Astrocyte of the spinal cord (primary cell): ENCODE results near the gene NCOA6.
"Not testable (repeated sequence)": the region's sequence is repeated elsewhere in the genome, so short reads cannot be mapped to it uniquely, and the experiment has no call there.

Source experiments
- DNase-seq: peaks from one replicate; pipeline ENCODE4 v3.0.0; 2011; ENCODE audit warnings: low read depth, low spot score
- H3K4me3 ChIP-seq: 2 replicates; pipeline ENCODE4 v1.5.1; 2011; ENCODE audit warnings: low read depth, mild to moderate bottlenecking, low read length, moderate library complexity
- in situ Hi-C: cut with HindIII; loops from 2 replicates; pipeline ENCODE4 v1.10.0; 2017; ENCODE audit warnings: low sequenced_read_pairs
- TF ChIP-seq, protein P1 (sequence below): IDR thresholded peaks from 2 replicates; pipeline ENCODE4 v1.5.1; 2012; ENCODE audit warnings: low read depth, mild to moderate bottlenecking, low read length, inconsistent platforms

Gene NCOA6

DNA sequence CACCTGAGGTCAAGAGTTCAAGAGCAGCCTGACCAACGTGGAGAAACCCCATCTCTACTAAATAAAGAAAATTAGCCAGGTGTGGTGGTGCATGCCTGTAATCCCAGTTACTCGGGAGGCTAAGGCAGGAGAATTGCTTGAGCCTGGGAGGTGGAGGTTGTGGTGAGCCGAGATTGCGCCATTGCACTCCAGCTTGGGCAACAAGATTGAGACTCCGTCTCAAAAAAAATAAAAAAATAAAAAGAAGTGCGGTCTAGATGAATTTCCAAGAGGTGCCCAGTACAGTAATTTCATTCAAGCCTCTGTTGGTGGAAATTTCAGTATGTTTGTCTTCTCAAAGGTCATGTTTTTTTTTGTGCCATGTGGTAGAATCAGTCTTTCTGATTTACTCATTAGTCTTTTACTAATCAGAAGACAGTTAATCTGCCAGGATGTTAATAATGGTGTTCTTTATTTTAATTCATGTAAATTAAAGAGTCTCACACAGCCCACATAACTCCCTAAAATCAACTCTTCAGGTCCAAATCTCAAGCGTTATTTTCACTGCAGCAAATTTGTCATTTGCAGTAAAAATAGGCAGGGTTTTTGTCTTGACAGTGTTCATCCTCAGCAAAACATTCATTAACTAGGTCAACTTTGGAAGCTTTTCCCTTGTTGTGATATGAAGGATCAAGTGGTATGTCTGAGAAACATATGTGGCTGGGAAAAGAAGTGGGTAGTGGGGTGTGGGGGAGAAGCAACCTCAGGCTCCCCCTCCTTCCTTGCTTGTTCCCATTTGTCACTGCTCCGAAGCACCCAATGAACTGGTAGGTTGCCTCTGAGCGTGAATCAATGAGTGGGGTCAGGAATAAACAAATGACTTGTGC is 108.0 kb downstream of the NCOA6 start:
- TF ChIP-seq, protein P1, sequence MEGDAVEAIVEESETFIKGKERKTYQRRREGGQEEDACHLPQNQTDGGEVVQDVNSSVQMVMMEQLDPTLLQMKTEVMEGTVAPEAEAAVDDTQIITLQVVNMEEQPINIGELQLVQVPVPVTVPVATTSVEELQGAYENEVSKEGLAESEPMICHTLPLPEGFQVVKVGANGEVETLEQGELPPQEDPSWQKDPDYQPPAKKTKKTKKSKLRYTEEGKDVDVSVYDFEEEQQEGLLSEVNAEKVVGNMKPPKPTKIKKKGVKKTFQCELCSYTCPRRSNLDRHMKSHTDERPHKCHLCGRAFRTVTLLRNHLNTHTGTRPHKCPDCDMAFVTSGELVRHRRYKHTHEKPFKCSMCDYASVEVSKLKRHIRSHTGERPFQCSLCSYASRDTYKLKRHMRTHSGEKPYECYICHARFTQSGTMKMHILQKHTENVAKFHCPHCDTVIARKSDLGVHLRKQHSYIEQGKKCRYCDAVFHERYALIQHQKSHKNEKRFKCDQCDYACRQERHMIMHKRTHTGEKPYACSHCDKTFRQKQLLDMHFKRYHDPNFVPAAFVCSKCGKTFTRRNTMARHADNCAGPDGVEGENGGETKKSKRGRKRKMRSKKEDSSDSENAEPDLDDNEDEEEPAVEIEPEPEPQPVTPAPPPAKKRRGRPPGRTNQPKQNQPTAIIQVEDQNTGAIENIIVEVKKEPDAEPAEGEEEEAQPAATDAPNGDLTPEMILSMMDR = no peak
- H3K4me3 ChIP-seq = no peak overlapping the region
- in situ Hi-C loops = no loop called here
- DNase-seq = no peak

DNA sequence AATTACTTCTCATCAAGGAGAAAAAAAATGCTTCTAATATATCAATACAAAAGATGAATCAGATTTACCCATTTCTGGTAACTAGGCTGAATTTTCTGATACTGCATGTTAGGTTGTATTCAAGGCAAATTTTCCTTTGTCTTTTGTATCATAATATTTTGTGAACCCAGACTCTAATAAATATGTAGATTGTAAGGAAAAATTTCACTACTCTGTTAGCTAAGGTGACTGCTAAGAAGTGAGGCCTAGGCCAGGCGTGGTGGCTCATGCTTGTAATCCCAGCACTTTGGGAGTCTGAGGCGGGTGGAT is 108.6 kb downstream of the NCOA6 start:
- in situ Hi-C loops = no loop called here
- DNase-seq = no peak
- TF ChIP-seq, protein P1 = no peak
- no peak overlapping the region for H3K4me3 ChIP-seq

DNA sequence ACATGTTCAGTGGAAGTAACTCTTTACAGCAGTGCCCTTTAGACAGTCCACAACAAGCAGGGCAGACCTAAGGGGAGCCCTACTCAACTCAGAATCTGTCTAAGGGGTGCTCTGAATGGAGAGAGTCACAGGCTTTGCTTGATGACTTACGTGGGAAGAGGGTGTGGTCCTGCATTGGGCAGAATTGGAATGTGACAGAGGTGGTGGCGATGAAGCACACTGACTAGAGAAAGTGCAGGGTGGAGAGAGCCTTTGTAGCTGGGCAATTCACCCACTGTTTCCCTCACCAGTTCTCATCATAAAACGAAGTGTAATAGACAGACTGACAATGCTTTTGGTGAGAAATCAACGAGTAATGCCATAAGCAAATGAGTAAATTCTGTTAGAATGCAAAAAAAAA is 110.1 kb downstream of the NCOA6 start:
- TF ChIP-seq, protein P1 = no peak
- in situ Hi-C loops = no loop called here

DNA sequence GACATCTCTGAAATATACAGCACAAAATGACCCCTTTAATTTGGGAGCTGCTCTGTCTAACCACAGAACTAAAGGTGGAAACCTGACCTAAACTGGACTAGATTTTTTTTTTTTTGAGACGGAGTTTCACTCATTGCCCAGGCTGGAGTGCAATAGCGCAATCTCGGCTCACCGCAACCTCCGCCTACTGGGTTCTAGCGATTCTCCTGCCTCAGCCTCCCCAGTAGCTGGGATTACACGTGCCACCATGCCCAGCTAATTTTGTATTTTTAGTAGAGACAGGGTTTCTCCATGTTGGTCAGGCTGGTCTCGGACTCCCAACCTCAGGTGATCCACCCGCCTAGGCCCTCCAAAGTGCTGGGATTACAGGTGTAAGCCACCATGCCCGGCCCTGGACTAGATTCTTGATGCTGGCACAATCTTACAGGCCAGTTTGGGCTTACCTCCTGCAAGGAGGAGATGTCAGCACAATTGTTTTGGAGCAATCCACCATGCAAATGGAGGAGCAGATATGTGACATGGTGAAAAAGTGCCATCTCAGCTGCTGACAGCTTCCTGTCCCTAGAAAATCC is 111.4 kb downstream of the NCOA6 start:
- in situ Hi-C loops, H3K4me3 ChIP-seq, DNase-seq: not testable (repeated sequence)

More for the DNA sequence above, 110.1 kb downstream of the NCOA6 start:
- no peak for DNase-seq
- H3K4me3 ChIP-seq = no peak overlapping the region

DNA sequence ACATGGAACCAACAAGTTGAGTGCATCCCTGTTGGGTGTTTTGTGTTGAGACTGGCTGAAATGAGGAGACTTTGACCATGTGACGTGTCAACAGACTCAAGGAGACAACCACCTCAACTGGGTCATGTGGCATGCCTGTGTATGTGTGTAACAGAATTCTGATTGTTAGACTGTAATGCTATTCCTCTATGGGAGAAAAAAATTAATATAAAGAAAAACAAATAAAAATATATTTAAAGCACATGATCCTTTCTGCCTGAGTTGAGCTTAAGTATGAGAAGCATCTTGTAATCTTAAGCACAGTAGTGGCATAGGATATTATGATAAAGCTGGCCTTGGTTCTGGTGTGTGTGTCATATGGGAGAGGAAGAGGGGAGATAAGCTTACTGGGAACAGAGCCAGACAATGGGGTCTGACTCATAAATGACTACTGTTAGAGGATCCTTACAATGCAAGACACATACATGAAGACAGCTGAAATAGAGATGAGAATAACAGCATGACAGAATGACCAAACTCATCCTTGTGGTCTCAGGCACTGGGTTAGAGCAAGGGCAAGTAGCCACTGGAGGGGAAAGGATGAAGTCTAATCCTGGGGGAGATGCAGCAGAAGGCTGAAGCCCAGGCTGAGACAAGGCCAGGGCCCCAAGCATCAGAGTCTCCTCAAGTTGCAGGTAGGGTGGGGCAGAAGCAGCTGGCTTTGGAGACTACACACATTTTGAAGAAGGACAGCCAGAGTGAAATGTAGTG is 112.1 kb downstream of the NCOA6 start:
- TF ChIP-seq, protein P1 = no peak
- H3K4me3 ChIP-seq = no peak overlapping the region
- peak; percentile 97 for DNase-seq
- in situ Hi-C loops = no loop called here

DNA sequence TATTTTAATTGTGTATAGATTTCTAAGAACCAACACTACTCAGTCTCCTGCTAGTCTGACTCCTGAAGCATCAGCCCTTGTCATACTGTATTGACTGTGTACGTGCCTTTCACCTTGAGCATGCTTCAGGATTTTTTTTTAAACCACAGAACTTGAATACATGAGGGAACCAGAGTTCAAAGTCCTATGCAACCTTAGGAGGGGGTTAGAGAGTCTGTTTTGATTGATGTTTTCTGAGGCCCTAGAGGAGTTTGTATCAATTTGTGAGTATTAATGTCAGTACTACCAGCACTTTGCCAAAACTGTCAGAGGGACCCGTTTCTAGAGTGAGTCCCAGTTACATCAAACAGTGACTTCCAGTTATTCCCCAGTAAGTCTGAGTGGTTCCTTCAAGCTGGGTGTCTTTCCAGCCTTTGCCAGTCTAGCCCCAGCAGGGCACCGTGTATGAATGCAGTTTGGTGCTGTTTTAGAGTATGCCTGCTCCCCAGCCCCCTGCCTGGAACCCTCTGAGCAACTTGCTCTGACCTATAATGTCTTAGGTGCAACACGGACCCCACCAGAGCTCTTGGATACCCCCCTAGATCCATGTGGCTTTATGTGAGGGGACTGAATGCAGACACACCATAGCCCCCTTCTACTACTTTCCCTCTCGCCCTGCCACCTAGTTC is 112.8 kb downstream of the NCOA6 start:
- no peak overlapping the region for H3K4me3 ChIP-seq
- TF ChIP-seq, protein P1 = no peak
- in situ Hi-C loops = no loop called here
- DNase-seq = no peak
